SU-DHL-6 (cell line): ENCODE measurements around the gene CENPX.

ENCODE experiments used
- H2AFZ ChIP-seq: fragments of 200-600 bp; sonication (generic); 2 replicates; pipeline ENCODE4 v1.6.1; 2014; ENCODE audit warnings: low read depth, mild to moderate bottlenecking, moderate library complexity, mixed read lengths, antibody characterized with exemption, low read length; ENCODE audit not compliant: severe bottlenecking
- H3F3A ChIP-seq: fragments of 200-600 bp; shearing (Covaris generic); 2 replicates; pipeline ENCODE4 v1.6.0; 2016; ENCODE audit warnings: antibody characterized with exemption, mild to moderate bottlenecking; ENCODE audit not compliant: insufficient read depth
- H3K27ac ChIP-seq: fragments of 200-600 bp; sonication (generic); 2 replicates; pipeline ENCODE4 v1.5.1; 2016; ENCODE audit warnings: low read depth, mild to moderate bottlenecking, low read length, moderate library complexity, mixed read lengths
- H3K27me3 ChIP-seq: fragments of 200-600 bp; sonication (generic), shearing (Covaris generic); 2 replicates; pipeline ENCODE4 v1.6.0; 2014; ENCODE audit warnings: mild to moderate bottlenecking, low read length
- H3K36me3 ChIP-seq: fragments of 200-600 bp; sonication (generic); 2 replicates; pipeline ENCODE4 v1.6.1; 2014; ENCODE audit warnings: mild to moderate bottlenecking, low read length, mixed read lengths
- H3K4me2 ChIP-seq: fragments of 300-600, 200-600 bp; shearing (Covaris generic), sonication (generic); 2 replicates; pipeline ENCODE4 v1.6.0; 2014; ENCODE audit warnings: low read length, low read depth, mild to moderate bottlenecking; ENCODE audit not compliant: poor library complexity, severe bottlenecking
- H3K4me3 ChIP-seq: fragments of 200-600 bp; sonication (generic); 2 replicates; pipeline ENCODE4 v1.5.1; 2014; ENCODE audit warnings: antibody characterized with exemption, low read length, mild to moderate bottlenecking, mixed read lengths; ENCODE audit not compliant: insufficient read depth, poor library complexity, severe bottlenecking
- H3K79me2 ChIP-seq: fragments of 200-600 bp; sonication (generic); 2 replicates; pipeline ENCODE4 v1.6.1; 2014; ENCODE audit warnings: mild to moderate bottlenecking, low read length, moderate library complexity; ENCODE audit not compliant: insufficient read depth
- H3K9ac ChIP-seq: fragments of 200-600 bp; sonication (generic); 2 replicates; pipeline ENCODE4 v1.7.0; 2014; ENCODE audit warnings: mild to moderate bottlenecking, low read length
- H3K9me2 ChIP-seq: fragments of 200-600 bp; sonication (generic); replicated peaks from 2 replicates; pipeline ENCODE4 v1.6.1; 2014; ENCODE audit warnings: low read length; ENCODE audit not compliant: insufficient read depth
- H3K9me3 ChIP-seq: fragments of 200-600 bp; sonication (generic); 2 replicates; pipeline ENCODE4 v1.6.1; 2014; ENCODE audit warnings: low read length, mixed read lengths; ENCODE audit not compliant: insufficient read depth
- H4K20me1 ChIP-seq: fragments of 200-600 bp; sonication (generic); 2 replicates; pipeline ENCODE4 v1.6.1; 2014; ENCODE audit warnings: low read depth, mild to moderate bottlenecking, antibody characterized with exemption, low read length, moderate library complexity, mixed read lengths
- EZH2phosphoT487 ChIP-seq: fragments of 200-600 bp; sonication (generic), shearing (Covaris generic); conservative IDR thresholded peaks from 2 replicates; pipeline ENCODE4 v1.6.1; 2018; ENCODE audit warnings: mild to moderate bottlenecking, antibody characterized with exemption, low read length, moderate library complexity, mixed read lengths
- TF ChIP-seq, protein P1 (sequence below): fragments of 200-600 bp; sonication (generic); IDR thresholded peaks from one replicate; pipeline ENCODE4 v1.5.1; 2017; ENCODE audit warnings: antibody characterized with exemption, mild to moderate bottlenecking, low read length, moderate library complexity; ENCODE audit not compliant: insufficient read depth, poor library complexity, severe bottlenecking

Gene CENPX

GRCh38 chr17:82060614-82061013 is 37.9 kb upstream of the CENPX start:
- no peak overlapping the region for H3K4me3 ChIP-seq
- H3K79me2 ChIP-seq, result peaks cover 8% of the 10 kb centered on the region; the same call in 1 of the 2 replicates
- H3K9ac ChIP-seq, result no peak overlapping the region
- H3K36me3 ChIP-seq, result no peaks in the 10 kb centered on the region
- no peaks in the 10 kb centered on the region for H3K9me3 ChIP-seq
- H3K4me2 ChIP-seq, result no peak overlapping the region
- H3K27me3 ChIP-seq, result no peaks in the 10 kb centered on the region
- no peak overlapping the region for H2AFZ ChIP-seq
- no peak for TF ChIP-seq EZH2phosphoT487
- TF ChIP-seq, protein P1, sequence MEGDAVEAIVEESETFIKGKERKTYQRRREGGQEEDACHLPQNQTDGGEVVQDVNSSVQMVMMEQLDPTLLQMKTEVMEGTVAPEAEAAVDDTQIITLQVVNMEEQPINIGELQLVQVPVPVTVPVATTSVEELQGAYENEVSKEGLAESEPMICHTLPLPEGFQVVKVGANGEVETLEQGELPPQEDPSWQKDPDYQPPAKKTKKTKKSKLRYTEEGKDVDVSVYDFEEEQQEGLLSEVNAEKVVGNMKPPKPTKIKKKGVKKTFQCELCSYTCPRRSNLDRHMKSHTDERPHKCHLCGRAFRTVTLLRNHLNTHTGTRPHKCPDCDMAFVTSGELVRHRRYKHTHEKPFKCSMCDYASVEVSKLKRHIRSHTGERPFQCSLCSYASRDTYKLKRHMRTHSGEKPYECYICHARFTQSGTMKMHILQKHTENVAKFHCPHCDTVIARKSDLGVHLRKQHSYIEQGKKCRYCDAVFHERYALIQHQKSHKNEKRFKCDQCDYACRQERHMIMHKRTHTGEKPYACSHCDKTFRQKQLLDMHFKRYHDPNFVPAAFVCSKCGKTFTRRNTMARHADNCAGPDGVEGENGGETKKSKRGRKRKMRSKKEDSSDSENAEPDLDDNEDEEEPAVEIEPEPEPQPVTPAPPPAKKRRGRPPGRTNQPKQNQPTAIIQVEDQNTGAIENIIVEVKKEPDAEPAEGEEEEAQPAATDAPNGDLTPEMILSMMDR, result no peak
- no peak overlapping the region for H3K27ac ChIP-seq
- no peaks in the 10 kb centered on the region for H3F3A ChIP-seq
- no peaks in the 10 kb centered on the region for H3K9me2 ChIP-seq
- H4K20me1 ChIP-seq, result no peaks in the 10 kb centered on the region

DNA sequence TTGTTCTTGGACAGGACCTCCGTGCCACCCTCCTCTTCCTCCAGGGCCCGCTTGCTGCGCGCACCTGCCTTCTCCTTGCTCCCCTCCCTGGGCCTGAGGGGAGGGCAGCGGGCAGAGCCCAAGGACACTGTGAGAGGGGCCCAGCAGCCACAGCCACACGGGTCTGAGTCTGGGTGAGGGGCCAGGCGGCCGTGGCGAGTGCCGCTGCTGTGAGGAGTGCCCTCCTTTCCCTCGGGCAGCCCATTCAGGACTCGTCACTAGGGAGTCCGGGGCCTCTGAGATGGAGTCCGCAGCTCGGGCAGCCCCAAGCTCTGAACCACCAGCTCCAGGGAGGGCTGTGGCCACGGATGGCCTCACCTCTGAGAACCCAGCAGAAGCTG is 37.3 kb upstream of the CENPX start:
- Histone ChIP-seq H3K9me2 (no peaks in the 10 kb centered on the region), H3K9me3 (no peaks in the 10 kb centered on the region), H3K79me2 (peaks cover 3% of the 10 kb centered on the region; the same call in 1 of the 2 replicates), H2AFZ (no peak overlapping the region), H3K27me3 (no peaks in the 10 kb centered on the region), H3K9ac (no peak overlapping the region), H3K4me3 (no peak overlapping the region), H4K20me1 (no peaks in the 10 kb centered on the region), H3K27ac (no peak overlapping the region), H3K36me3 (no peaks in the 10 kb centered on the region), H3K4me2 (no peak overlapping the region), H3F3A (no peaks in the 10 kb centered on the region)
- TF ChIP-seq, protein P1, result no peak

DNA sequence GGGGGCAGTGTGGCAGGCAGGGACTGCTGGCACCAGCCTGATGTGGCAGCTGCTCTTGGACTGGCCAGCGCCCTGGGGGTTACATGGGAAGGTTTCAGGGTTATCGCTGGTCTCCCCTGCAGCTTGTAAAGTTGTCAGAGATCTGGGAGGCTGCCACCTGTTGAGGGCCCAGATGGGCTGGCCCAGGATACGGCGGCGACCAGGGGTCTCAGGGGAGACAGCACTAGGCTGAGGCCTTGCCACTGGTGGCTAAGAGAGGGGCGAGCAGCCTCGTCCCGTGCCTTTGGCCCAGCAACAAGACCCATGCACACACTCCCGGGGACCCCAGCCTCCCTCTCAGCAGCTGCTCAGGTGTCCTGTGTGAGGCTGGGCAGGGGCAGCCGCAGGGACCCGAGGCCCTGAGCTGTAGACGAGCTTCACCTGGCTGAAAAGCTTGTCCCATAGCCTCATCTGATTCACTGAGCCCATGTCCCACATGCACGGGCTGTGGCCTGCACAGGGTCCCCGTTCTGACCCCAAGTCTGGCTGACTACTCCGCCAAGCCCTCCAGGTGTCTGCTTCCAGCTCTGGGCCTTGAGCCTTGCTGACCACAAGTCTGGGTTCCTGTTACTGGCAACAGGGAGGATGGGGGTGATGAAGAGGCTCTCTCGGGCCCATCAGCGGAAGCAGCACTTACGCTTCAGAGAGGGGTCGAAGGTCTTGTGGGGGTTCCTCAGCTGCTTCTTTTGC is 36.8 kb upstream of the CENPX start:
- Histone ChIP-seq H4K20me1 (no peaks in the 10 kb centered on the region), H3K9me3 (no peaks in the 10 kb centered on the region), H3K9ac (no peak overlapping the region), H3K4me2 (no peak overlapping the region), H3K27ac (no peak overlapping the region), H3F3A (no peaks in the 10 kb centered on the region), H3K27me3 (no peaks in the 10 kb centered on the region), H2AFZ (no peak overlapping the region), H3K36me3 (no peaks in the 10 kb centered on the region), H3K79me2 (no peaks in the 10 kb centered on the region), H3K4me3 (no peak overlapping the region), H3K9me2 (no peaks in the 10 kb centered on the region)
- TF ChIP-seq, protein P1, result no peak
- no peak for TF ChIP-seq EZH2phosphoT487
